Femur (tissue), 1 donor: ENCODE data around the gene C5orf58.

Experiments
- DNase-seq: peaks from one replicate; pipeline ENCODE4 v3.0.0-alpha.2; 2017

Gene C5orf58

DNA sequence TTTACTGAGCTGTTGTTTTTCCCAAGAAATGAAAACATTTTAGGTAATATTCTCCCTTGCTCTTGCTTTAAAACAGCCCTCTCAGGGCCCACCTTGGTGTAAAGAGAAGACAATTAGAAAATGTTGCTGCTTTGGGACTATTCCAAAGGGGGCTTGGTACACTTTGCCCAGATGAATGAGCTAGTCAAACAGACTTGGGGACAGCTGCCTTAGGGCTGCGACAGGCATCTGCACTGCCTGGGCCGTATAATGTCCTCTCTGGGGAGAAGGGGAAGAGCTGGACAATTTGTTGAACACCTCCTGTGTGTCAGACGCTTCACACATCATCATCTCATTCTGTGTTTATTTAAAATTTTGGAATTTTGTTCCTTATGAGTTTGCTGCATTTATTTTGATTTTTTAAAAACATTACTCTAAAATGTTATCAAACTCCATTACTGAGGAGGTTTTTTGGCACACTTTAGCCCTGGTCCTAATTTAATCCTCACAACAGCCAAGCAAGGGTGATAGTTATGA lies 28.8 kb downstream of the C5orf58 start:
- DNase-seq, result no peak

GRCh38 chr5:170262061-170263045 lies 29.6 kb downstream of the C5orf58 start:
- DNase-seq, result no peak

DNA sequence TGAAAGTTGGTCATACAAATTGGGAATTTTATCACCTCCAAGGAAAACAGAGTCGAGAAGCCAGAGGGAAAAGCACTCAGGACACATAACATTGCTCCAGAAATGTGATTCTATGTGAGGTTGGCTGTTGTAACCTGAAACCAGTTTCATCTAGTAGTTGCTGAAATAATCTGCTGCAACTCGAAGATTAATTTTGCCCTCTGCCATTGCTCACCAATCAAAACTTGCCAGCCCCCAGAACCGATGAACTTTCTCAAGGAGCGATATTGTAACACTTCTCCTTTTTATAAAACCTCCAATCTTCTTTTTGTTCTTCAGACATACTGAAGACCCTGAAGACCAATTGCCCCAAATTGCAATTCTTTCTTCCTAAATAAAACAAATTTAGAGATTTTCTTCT lies 31.1 kb downstream of the C5orf58 start:
- DNase-seq, result no peak

- DNase-seq, result peak; percentile 88
These were observed 32.7 kb downstream of the C5orf58 start for GRCh38 chr5:170265522-170265921.

- no peak for DNase-seq
These were observed 34.0 kb downstream of the C5orf58 start for GRCh38 chr5:170266570-170267381.

DNA sequence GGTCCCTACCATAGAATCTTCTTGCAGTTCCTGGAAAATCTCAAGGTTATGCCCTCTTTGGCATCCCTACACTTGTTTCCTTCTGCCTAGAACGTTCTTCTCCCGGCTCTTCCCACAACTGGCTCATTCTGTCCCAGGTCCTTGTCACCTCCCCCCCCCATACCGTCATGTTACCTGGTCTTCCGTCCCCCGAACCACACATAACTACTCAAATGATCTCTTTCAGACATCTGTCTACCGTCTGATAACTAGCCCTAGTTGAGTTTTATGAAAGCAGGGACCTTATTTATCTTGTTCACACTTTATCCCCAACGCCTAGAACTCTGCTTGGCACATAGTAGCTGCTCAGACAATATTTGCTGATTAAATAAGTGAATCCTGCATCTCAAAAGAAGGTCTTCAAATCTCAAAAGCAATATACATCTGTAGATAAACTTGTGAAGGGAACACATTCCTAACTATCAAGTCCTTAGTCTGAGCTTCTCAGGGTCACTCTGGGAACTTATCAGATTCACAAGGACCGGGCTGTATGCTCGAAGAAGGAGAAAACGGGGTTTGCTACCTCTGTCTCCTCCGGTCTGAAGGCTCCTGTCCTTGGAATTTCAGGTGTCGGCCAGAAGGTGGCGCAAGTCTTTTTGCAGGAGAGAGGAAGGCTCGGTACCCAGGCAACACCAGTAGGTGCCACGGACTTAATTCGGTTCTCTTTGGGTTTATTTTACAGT lies 34.8 kb downstream of the C5orf58 start:
- DNase-seq, result peak; percentile 78

DNA sequence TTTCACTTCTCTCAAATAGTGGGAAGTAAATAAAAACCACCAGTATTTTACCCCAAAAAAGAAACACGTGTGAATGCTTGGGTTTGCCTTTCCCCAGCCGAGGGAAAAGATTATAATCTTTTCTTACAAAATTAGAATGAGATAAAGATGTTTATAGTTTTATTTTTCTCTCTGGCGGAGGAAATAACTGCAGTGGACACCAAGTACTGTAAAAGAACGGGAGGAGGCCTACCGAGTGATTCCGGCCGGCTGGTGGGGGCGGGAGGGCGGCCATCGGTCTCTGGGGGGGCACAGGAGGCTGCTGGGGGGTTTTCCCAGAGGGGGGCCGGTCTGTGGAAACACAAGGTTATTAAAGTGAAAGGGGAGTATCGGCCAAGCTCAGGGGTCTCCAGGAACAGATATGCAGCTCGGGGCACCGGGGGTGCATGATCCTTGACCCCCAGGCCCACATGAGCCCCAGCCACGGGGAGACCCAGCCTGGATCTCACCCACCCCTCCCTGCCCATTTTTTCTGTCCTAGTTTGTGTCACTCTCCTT lies 35.4 kb downstream of the C5orf58 start:
- no peak for DNase-seq

DNA sequence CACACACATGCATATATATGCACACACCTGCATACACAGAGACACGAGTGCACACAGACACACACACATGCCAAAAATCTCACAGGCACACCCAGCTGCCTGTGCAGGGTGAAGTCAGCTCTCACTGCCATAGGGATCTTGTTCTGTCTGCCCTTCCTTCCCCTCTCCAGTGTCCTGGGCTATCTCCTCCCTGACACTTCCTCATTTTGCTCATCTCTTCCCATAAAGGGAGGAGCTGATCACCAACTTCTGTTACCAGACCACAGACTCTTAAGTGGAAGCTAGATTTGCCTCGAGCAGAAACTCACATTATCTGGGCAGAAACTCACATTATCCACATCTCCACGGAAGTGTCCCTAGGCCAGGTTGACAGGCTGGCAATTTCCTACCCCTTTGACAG lies 36.1 kb downstream of the C5orf58 start:
- DNase-seq, result no peak

DNA sequence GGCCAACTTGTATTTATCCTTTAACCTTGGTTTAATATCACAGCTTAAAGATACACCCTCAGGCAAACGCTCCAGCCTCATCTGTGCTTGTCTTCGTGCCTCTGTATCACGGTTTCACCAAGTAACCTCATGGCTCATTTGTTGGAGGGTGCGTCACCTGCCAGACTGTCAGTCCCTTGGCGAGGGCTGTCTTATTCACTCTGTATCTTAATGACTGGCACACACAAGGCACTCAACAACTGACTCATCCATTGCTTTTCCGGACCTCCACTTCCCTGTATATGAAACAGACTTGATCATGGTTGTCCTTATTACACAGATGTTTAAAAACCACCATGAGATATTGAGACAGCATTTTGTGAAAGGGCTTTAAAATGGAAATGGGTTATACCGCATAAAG lies 36.8 kb downstream of the C5orf58 start:
- no peak for DNase-seq

- no peak for DNase-seq
These were observed 37.7 kb downstream of the C5orf58 start for GRCh38 chr5:170270293-170271069.

DNA sequence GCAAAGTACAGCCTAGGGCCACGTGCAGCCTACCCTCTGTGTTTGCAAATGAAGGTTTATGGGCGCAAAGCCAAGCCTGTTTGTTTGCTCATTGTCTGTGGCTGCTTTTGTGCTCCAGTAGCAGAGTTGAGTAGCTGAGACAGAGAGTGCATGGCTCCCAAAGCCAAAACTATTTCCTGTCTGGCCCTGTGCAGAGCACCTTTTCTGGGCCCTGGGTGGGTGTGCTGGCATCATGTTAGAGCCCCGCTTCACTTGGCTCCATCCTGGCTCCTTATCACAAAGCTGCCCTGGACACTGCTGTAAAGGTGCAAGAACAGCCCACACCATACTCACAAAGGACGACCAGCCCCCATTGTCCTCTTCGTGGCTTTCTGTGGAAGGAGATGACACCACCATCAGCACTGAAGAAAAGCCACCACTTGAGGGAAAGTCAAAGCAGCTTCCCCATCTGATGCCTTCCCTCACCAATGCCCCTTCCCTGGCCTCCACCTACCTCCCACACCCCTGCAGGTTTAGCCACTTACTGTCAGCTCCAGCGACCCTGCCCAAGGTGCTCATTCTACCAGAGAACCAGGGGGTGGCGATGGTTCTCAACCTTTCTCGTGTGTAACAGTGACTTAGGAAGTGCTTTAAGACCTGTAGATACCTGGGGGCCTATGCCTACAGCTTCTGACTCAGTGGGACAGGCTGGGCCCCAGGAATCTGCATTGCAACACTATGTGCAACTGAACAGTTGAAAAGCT lies 41.4 kb downstream of the C5orf58 start:
- DNase-seq, result no peak

DNA sequence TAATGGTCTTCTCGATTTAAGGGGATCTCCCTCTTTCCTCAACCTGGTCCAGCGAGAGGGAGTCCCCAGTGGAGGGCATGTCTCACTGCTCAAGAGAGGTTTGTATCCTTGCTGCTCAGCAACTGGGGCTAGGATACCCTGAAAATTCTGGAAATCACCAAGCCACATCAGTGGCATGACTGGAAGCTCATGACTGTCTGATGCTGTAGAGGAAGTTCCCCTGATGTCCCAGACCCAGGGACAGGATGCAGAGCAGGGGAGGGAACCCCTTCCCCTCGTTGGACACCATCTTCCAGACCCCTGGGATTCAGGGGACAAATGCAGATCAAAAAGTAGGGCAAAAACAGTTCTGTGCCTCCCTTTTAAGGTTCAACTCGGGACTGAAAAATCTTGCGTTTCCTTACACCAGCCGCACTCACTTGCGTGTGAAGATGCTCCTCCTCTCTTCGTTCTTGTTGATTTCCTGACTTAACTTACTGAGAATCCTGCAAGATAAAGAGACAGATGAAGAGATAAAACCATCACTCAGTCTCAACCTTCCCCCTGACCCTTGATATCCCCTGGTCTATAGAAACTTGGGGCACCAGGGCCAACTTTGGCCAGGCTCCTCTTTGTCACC lies 42.7 kb downstream of the C5orf58 start:
- DNase-seq, result no peak

GRCh38 chr5:170276140-170276539 lies 43.4 kb downstream of the C5orf58 start:
- no peak for DNase-seq

DNA sequence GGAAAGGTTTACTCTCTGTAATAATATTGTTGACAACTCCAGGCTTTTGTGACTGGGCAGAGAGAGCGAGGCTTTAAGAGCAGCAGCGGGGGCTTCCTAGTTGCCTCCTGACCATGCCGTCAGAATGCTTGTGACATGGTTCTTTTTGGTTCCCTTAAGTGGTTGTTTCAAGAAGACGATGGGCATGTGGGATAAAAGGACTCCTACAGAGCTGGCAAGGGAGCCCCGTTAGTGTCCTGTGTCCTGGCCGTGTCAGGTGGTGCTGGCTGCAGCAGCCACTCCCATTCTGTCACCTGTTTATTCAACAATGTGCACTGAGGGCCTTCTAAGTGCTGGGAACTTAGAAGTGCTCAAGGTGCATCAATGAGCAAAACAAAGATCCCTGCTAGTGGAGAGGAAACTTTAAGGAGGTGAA lies 45.1 kb downstream of the C5orf58 start:
- DNase-seq, result no peak

DNA sequence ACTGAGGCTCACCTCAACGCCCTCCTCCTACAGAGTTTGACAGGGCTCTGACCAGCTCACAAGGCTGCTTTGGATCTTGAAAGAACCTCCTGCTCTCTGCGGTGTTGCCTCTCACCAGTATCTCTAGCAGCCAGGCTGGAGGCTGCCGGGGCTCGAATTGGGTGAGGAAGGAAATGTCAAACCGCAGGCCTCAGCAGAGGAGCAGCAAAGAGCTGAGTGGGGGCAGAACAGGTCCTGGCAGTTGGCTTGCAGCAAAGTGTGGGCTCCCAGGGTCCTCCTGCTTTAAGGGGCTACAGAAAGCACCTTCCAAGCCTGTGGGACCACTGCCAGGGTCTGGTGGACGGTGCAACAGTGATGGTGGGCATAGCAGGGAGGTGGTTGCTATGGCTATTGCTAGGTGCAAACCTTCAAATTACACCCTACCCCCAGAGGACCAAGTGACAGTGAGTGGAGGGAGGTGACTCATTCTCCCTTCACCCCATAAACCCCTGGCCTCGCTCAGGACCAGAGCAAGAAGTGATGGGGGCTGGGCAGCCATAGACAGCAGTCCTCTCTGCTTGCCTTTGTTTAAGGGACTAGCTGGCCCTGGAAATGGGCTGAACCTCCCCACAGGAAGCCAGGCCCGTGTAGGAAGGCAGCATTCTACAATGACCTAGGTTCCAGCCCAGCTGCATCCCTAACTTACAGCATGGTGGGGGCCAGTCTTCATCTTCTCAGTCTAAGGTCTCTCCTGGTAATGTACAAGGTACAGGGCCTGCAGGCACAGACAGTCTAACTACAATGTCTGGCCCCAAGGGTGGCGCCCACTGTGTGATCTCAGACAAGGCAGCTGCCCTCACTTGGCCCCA lies 46.0 kb downstream of the C5orf58 start:
- DNase-seq, result peak; percentile 64

DNA sequence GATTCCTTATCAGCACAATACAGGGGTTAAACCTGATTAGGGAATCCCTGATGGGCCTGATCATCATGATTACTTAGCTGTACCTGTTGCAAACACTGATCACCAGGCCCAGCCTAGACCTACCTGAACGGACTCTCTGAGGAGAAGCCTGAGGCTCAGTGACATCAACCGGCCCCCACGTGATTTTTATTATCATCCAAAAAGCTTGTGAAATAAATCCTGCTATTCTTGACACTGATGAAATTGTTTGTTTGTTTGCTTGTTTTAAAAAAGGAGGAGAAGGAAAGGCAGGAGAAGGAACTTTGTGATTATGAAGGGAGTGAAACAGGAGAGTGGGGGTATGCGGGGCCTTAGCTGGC lies 46.7 kb downstream of the C5orf58 start:
- no peak for DNase-seq

DNA sequence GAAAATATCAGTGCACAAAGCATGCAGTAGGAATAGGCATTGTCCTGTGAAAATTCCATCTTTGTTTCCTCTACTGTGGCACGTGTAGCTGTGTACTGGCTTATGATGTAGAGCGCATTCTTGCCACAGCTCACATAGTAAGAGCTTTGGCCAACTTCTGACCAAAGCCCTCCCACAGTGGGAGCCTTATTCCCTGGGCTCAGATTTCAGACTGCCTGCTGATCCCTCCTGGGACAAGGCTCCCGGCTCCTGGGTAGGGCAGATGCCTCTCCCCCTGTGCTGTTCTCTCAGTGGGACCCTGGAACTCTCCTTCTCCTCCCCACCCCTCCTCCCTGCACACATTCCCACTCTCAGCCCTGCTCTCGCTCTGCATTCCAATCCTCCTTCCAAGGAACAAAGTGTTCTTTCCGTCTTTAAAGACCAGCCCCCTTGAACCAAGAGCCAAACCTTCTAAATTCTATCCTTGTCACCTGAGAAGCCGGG lies 47.3 kb downstream of the C5orf58 start:
- no peak for DNase-seq

- DNase-seq, result peak; percentile 4
These were observed 50.5 kb downstream of the C5orf58 start for GRCh38 chr5:170283296-170283695.

DNA sequence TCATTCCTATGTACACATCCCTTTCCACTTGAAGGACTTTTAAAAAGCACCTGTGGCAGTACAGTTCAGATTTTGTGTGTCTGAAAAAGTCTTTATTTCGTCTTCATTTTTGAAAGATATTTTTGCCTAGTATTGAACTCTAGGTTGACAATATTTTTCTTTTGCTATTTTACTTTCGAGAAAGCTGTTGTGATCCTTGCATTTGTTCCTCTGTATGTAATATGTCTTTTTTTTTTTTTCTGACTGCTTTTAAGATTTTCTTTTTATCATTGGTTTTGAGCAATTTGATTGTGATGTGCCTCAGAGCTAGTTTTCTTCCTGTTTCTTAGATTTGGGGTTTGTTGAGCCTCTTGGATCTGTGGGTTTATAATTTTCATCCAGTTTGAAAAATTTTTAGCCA lies 51.4 kb downstream of the C5orf58 start:
- DNase-seq, result no peak
